Muscle layer of duodenum (tissue), 2 donors: ENCODE measurements around the gene RBM28.
"Not testable (repeated sequence)": the region's sequence is repeated elsewhere in the genome, so short reads cannot be mapped to it uniquely, and the experiment has no call there.

Experiments used
- H3K27ac ChIP-seq: one replicate; pipeline ENCODE4 v1.7.0; 2013; ENCODE audit warnings: mild to moderate bottlenecking, low read length
- H3K27me3 ChIP-seq: one replicate; pipeline ENCODE4 v1.7.0; 2013; ENCODE audit warnings: low read depth, mild to moderate bottlenecking, control low read depth, low read length
- H3K36me3 ChIP-seq, 2 donors: one replicate each; pipeline ENCODE4 v1.7.0; 2013; ENCODE audit warnings: low read length in 2 of 2, control low read depth in 1 of 2, mild to moderate bottlenecking in 1 of 2; ENCODE audit not compliant: insufficient read depth in 2 of 2, control insufficient read depth in 1 of 2
- H3K4me1 ChIP-seq, 2 donors: one replicate each; pipeline ENCODE4 v1.7.0; 2013; ENCODE audit warnings: low read length in 2 of 2, mild to moderate bottlenecking in 2 of 2, control low read depth in 1 of 2, moderate library complexity in 1 of 2; ENCODE audit not compliant: insufficient read depth in 2 of 2, control insufficient read depth in 1 of 2
- H3K4me3 ChIP-seq, 2 donors: one replicate each; pipeline ENCODE4 v1.7.0; 2013; ENCODE audit warnings: low read length in 2 of 2, low read depth in 1 of 2, mild to moderate bottlenecking in 1 of 2
- H3K9me3 ChIP-seq, 2 donors: one replicate each; pipeline ENCODE4 v1.7.0; 2013; ENCODE audit warnings: low read length in 2 of 2, control low read depth in 1 of 2, mild to moderate bottlenecking in 1 of 2; ENCODE audit not compliant: control insufficient read depth in 1 of 2
- donor health status: healthy.

RBM28 gene

DNA sequence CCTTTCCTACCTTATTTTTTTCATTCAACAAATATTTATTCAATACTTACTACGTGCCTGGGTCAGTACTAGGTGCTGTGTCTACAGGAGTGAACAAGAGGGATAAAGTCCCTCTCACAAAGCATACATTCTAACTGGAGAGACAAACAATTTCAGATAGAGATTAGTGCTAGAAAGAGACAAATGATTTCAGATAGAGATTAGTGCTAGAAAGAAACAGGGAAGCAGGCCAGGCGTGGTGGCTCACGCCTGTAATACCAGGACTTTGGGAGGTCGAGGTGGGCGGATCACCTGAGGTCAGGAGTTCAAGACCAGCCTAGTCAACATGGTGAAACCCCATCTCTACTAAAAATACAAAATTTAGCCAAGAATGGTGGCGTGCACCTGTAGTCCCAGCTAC is 34.6 kb downstream of the RBM28 start:
- Histone ChIP-seq H3K36me3 (peaks cover 55 to 81% of the 10 kb centered on the region in 2 donors), H3K4me1 (no peaks in the 10 kb centered on the region), H3K9me3 (no peaks in the 10 kb centered on the region)

GRCh38 chr7:128307061-128307460 is 36.6 kb downstream of the RBM28 start:
- no peaks in the 10 kb centered on the region for H3K9me3 ChIP-seq
- H3K4me1 ChIP-seq, result no peaks in the 10 kb centered on the region
- peaks cover 39 to 65% of the 10 kb centered on the region in 2 donors for H3K36me3 ChIP-seq
- no peak overlapping the region for H3K27ac ChIP-seq
- no peak overlapping the region for H3K4me3 ChIP-seq
- no peaks in the 10 kb centered on the region for H3K27me3 ChIP-seq

More for the DNA sequence above, 34.6 kb downstream of the RBM28 start:
- H3K27me3 ChIP-seq, result no peaks in the 10 kb centered on the region
- H3K4me3 ChIP-seq, result no peak overlapping the region
- H3K27ac ChIP-seq, result no peak overlapping the region

GRCh38 chr7:128304212-128304611 is 39.5 kb downstream of the RBM28 start:
- no peak overlapping the region for H3K27ac ChIP-seq

GRCh38 chr7:128303643-128304042 is 40.1 kb downstream of the RBM28 start:
- H3K9me3 ChIP-seq, result no peaks in the 10 kb centered on the region
- H3K4me3 ChIP-seq, result no peak overlapping the region
- peaks cover 15 to 38% of the 10 kb centered on the region in 2 donors for H3K36me3 ChIP-seq
- peaks cover 0 to 4% of the 10 kb centered on the region in 2 donors for H3K4me1 ChIP-seq
- H3K27ac ChIP-seq, result no peak overlapping the region
- H3K27me3 ChIP-seq, result no peaks in the 10 kb centered on the region

More at GRCh38 chr7:128304212-128304611, 39.5 kb downstream of the RBM28 start:
- peaks cover 15 to 41% of the 10 kb centered on the region in 2 donors for H3K36me3 ChIP-seq
- H3K9me3 ChIP-seq, result no peaks in the 10 kb centered on the region
- H3K4me3 ChIP-seq, result no peak overlapping the region
- no peaks in the 10 kb centered on the region for H3K4me1 ChIP-seq
- H3K27me3 ChIP-seq, result no peaks in the 10 kb centered on the region

DNA sequence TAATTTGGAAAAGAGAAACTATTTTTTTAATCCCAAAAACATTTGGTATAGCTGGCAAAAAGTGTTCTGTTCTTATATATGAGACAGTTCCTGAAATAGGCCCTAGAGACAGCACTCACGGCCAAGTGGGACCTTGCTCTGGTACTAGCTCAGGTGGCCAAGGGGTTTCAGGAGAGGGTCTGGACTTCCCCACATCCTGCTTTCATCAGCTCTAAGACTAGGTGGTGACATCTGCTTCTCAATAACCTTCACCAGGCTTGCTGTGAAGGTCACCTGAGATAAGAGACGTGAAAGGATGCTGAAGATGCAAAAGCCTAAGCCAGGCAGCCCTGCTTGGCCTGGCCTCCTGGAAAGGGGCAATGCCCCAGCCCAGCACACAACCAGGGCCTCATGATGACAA is 40.6 kb downstream of the RBM28 start:
- no peaks in the 10 kb centered on the region for H3K27me3 ChIP-seq
- peaks cover 0 to 4% of the 10 kb centered on the region in 2 donors for H3K4me1 ChIP-seq
- no peaks in the 10 kb centered on the region for H3K9me3 ChIP-seq
- no peak overlapping the region for H3K4me3 ChIP-seq
- H3K27ac ChIP-seq, result no peak overlapping the region
- H3K36me3 ChIP-seq, result peaks cover 15 to 35% of the 10 kb centered on the region in 2 donors

DNA sequence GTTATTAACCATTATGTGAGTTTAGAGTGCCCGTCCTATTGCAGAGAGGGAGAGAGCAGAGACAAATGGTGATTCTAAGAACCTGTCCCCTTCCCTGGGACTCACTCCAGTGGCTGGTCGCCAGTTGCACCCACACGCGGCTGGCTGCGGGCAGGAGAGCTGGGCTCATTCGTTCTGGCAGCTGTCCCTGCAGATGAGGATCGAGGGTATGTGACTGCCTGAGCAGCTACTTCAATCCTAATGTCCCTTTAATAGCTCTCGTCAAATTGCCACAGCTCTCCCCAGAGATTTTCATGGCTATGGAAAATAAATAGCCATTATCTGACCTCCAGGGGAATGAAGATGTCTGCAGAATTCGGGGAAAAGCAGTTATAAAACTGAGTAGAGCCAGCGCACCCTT is 41.6 kb downstream of the RBM28 start:
- Histone ChIP-seq H3K4me1 (peaks cover 0 to 4% of the 10 kb centered on the region in 2 donors), H3K36me3 (peaks cover 13 to 25% of the 10 kb centered on the region in 2 donors), H3K4me3 (no peak overlapping the region), H3K27me3 (no peaks in the 10 kb centered on the region), H3K27ac (no peak overlapping the region), H3K9me3 (no peaks in the 10 kb centered on the region)

DNA sequence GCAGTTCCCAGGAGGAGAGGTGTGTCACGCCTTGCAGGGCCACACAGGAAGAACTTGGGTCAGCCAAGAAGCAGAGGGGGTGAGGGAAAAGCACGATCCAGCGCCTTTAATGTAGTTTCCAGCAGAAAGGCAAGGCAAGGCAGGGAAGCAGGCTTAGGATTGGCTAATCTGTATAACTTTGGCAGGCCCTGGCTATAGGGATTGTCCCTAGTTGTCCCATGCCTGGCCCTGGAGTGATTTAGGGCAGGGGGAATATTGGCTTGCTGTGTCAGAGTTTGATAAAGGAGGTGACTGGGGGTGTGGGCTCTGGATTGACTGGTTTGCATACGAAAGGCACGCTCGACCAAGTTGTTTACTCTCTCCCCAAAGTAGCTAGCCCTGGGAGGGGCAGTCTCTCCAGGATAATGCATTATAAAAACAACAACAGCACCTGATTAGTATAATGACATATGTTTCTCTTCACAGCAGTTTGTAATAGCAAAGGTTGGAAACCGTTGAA is 44.5 kb downstream of the RBM28 start:
- H3K36me3 ChIP-seq, result peaks cover 0 to 5% of the 10 kb centered on the region in 2 donors
- H3K9me3 ChIP-seq, result no peaks in the 10 kb centered on the region
- no peak overlapping the region for H3K27ac ChIP-seq
- H3K27me3 ChIP-seq, result no peaks in the 10 kb centered on the region
- peaks cover 0 to 4% of the 10 kb centered on the region in 2 donors for H3K4me1 ChIP-seq
- no peak overlapping the region for H3K4me3 ChIP-seq

GRCh38 chr7:128298004-128298403 is 45.7 kb downstream of the RBM28 start:
- not testable (repeated sequence) for H3K27ac ChIP-seq, H3K4me1 ChIP-seq, H3K36me3 ChIP-seq, H3K27me3 ChIP-seq, H3K9me3 ChIP-seq, H3K4me3 ChIP-seq

DNA sequence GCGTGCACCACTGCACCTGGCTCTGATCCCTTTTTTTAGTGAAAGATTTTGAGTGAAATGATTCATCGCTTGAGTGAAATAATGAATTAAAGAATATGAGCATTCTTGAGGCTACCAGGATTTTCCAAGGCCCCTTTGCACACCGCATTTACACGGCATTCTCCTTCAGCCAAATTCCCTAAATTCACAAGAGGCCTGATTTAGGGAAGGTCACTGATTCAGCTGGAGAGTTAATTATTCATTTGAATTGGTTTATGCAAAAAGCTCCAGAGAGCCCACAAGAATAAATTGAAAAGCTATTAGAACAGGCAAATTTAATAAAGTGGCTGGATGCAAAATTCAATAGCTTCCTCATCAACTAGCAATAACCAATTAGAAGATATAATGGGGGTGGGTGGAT is 56.2 kb downstream of the RBM28 start:
- Histone ChIP-seq H3K4me1 (peaks cover 0 to 4% of the 10 kb centered on the region in 2 donors), H3K36me3 (peaks cover 0 to 10% of the 10 kb centered on the region in 2 donors), H3K9me3 (no peaks in the 10 kb centered on the region), H3K27ac (no peak overlapping the region), H3K4me3 (no peak overlapping the region), H3K27me3 (no peaks in the 10 kb centered on the region)

- Histone ChIP-seq H3K9me3 (peaks cover 0 to 7% of the 10 kb centered on the region in 2 donors), H3K4me1 (peaks cover 0 to 4% of the 10 kb centered on the region in 2 donors), H3K27me3 (no peaks in the 10 kb centered on the region), H3K27ac (no peak overlapping the region), H3K36me3 (peaks cover 0 to 10% of the 10 kb centered on the region in 2 donors), H3K4me3 (no peak overlapping the region)
Observed at GRCh38 chr7:128284102-128284501, 59.6 kb downstream of the RBM28 start.

- H3K27me3 ChIP-seq, result no peaks in the 10 kb centered on the region
- no peak overlapping the region for H3K27ac ChIP-seq
- H3K4me3 ChIP-seq, result no peak overlapping the region
Observed at GRCh38 chr7:128281605-128282380, 61.9 kb downstream of the RBM28 start.

More at GRCh38 chr7:128281605-128282380, 61.9 kb downstream of the RBM28 start:
- peaks cover 0 to 10% of the 10 kb centered on the region in 2 donors for H3K36me3 ChIP-seq
- H3K4me1 ChIP-seq, result no peaks in the 10 kb centered on the region
- peaks cover 0 to 7% of the 10 kb centered on the region in 2 donors for H3K9me3 ChIP-seq
